Smooth muscle cell (in vitro differentiated cells): Measurements from ENCODE around the gene CACNA2D1. TPM values are rescaled to one million over a fixed set of nuclear protein-coding genes. Genes with fewer than 3 reads are reported as not detected.

ENCODE experiments used
- DNase-seq: peaks from one replicate; lab custom pipeline; 2025; ENCODE audit not compliant: unreplicated experiment; lab: John Stamatoyannopoulos, UW
- H2AFZ ChIP-seq: fragments of 200-600 bp; sonication (generic); 2 replicates; pipeline ENCODE4 v1.6.0; 2016; ENCODE audit warnings: antibody characterized with exemption, low read depth, mild to moderate bottlenecking
- H3F3A ChIP-seq: fragments of 200-600 bp; sonication (generic); 2 replicates; pipeline ENCODE4 v1.6.0; 2017; ENCODE audit warnings: antibody characterized with exemption, low read depth
- H3K27ac ChIP-seq: fragments of 200-600 bp; sonication (generic); 2 replicates; pipeline ENCODE4 v1.5.1; 2016; ENCODE audit warnings: low read depth, mild to moderate bottlenecking
- H3K27me3 ChIP-seq: fragments of 200-600 bp; sonication (generic); 2 replicates; pipeline ENCODE4 v1.6.1; 2016; ENCODE audit warnings: low read depth, mild to moderate bottlenecking
- H3K36me3 ChIP-seq: fragments of 200-600 bp; sonication (generic); 2 replicates; pipeline ENCODE4 v1.5.1; 2016; ENCODE audit warnings: low read depth
- H3K4me1 ChIP-seq: fragments of 200-600 bp; sonication (generic); 2 replicates; pipeline ENCODE4 v1.5.1; 2016; ENCODE audit warnings: low read depth
- H3K4me2 ChIP-seq: fragments of 200-600 bp; sonication (generic); 2 replicates; pipeline ENCODE4 v1.6.0; 2016; ENCODE audit warnings: mild to moderate bottlenecking
- H3K4me3 ChIP-seq: fragments of 200-600 bp; sonication (generic); 2 replicates; pipeline ENCODE4 v1.5.1; 2016; ENCODE audit warnings: mild to moderate bottlenecking
- H3K79me2 ChIP-seq: fragments of 200-600 bp; sonication (generic); 2 replicates; pipeline ENCODE4 v1.6.0; 2016; ENCODE audit warnings: low read depth, mild to moderate bottlenecking
- H3K9ac ChIP-seq: fragments of 200-600 bp; sonication (generic); 2 replicates; pipeline ENCODE4 v1.6.0; 2016; ENCODE audit warnings: low read depth
- H3K9me3 ChIP-seq: fragments of 200-600 bp; sonication (generic); replicated peaks from 2 replicates; pipeline ENCODE4 v1.5.1; 2016; ENCODE audit warnings: low read depth
- H4K20me1 ChIP-seq: fragments of 200-600 bp; sonication (generic); 2 replicates; pipeline ENCODE4 v1.6.0; 2016; ENCODE audit warnings: low read depth
- WGBS: methylation state at CpG from one replicate; pipeline ENCODE4 v1.1.7; 2016; ENCODE audit warnings: low lambda C conversion rate; 5-methylcytosine and 5-hydroxymethylcytosine counted together
- polyA plus RNA-seq: library from polyadenylated mRNA; unstranded; fragments of >200 nt; fragmentation: Nextera tagmentation; extraction: Ambion mirVana; gene quantifications from 2 replicates; pipeline ENCODE4 v1.2.1, GENCODE V29; 2016
- total RNA-seq: library from RNA; depleted of rRNA; stranded (reverse); fragments of >200 nt; gene quantifications from 2 replicates; pipeline ENCODE4 v1.2.3, GENCODE V29; 2014
- TF ChIP-seq, protein P1 (sequence below): fragments of 200-600 bp; sonication (generic); IDR thresholded peaks from 2 replicates; pipeline ENCODE4 v1.5.1; 2017; ENCODE audit warnings: borderline replicate concordance, mild to moderate bottlenecking, antibody characterized with exemption; ENCODE audit not compliant: insufficient read depth, poor library complexity, severe bottlenecking

The CACNA2D1 gene
- total and polyA plus RNA-seq, 2 experiments from 2014 or later = 4.1 to 39.3 TPM

GRCh38 chr7:81908220-81908619 is 535.4 kb downstream of the CACNA2D1 start:
- Histone ChIP-seq H4K20me1 (no peaks in the 10 kb centered on the region), H3K4me1 (no peaks in the 10 kb centered on the region), H2AFZ (peak overlapping the region; percentile 49), H3F3A (no peaks in the 10 kb centered on the region), H3K4me2 (peak overlapping the region; percentile 28), H3K79me2 (no peaks in the 10 kb centered on the region), H3K4me3 (no peak overlapping the region), H3K36me3 (no peaks in the 10 kb centered on the region), H3K27ac (peak overlapping the region; percentile 23), H3K9me3 (no peaks in the 10 kb centered on the region), H3K27me3 (no peaks in the 10 kb centered on the region), H3K9ac (no peak overlapping the region)
- DNase-seq = no peak
- WGBS = 78% methylated on average over 2 of the region's 2 CpGs
- TF ChIP-seq, protein P1, sequence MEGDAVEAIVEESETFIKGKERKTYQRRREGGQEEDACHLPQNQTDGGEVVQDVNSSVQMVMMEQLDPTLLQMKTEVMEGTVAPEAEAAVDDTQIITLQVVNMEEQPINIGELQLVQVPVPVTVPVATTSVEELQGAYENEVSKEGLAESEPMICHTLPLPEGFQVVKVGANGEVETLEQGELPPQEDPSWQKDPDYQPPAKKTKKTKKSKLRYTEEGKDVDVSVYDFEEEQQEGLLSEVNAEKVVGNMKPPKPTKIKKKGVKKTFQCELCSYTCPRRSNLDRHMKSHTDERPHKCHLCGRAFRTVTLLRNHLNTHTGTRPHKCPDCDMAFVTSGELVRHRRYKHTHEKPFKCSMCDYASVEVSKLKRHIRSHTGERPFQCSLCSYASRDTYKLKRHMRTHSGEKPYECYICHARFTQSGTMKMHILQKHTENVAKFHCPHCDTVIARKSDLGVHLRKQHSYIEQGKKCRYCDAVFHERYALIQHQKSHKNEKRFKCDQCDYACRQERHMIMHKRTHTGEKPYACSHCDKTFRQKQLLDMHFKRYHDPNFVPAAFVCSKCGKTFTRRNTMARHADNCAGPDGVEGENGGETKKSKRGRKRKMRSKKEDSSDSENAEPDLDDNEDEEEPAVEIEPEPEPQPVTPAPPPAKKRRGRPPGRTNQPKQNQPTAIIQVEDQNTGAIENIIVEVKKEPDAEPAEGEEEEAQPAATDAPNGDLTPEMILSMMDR = no peak

- WGBS = 96% methylated on average over 2 of the region's 2 CpGs
- Histone ChIP-seq H3F3A (no peaks in the 10 kb centered on the region), H4K20me1 (no peaks in the 10 kb centered on the region)
Observed at GRCh38 chr7:81903115-81903514, 540.5 kb downstream of the CACNA2D1 start.

DNA sequence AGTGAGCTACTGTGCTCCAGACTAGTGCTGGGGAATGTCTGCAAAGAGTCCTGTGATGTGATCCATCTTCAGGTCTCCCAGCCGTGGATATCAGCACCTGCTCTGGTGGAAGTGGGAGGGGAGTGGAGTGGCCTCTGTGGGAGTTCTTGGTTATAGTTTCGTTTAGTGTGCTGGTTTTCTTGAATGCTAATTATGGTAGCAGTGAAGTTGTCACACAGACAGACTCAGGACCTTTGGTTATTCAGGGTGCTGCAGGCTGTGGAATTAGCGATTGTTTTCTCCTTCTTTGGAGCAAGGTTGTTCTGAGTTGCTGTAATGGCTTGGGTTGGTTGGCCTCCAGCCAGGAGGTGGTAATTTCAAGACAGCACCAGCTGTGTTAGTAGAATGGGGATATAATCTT is 541.0 kb downstream of the CACNA2D1 start:
- Histone ChIP-seq H3K9ac (no peak overlapping the region), H3K27ac (no peak overlapping the region), H3K4me1 (no peaks in the 10 kb centered on the region), H3K27me3 (no peaks in the 10 kb centered on the region), H3K9me3 (no peaks in the 10 kb centered on the region), H3F3A (no peaks in the 10 kb centered on the region), H3K79me2 (no peaks in the 10 kb centered on the region), H3K4me3 (no peak overlapping the region), H3K4me2 (no peak overlapping the region), H2AFZ (no peak overlapping the region), H4K20me1 (no peaks in the 10 kb centered on the region), H3K36me3 (no peaks in the 10 kb centered on the region)
- TF ChIP-seq, protein P1 = no peak
- 94% methylated on average over 3 of the region's 3 CpGs for WGBS
- no peak for DNase-seq

More at GRCh38 chr7:81903115-81903514, 540.5 kb downstream of the CACNA2D1 start:
- Histone ChIP-seq H3K36me3 (no peaks in the 10 kb centered on the region), H3K27ac (no peak overlapping the region), H2AFZ (no peak overlapping the region), H3K9ac (no peak overlapping the region), H3K4me2 (no peak overlapping the region), H3K4me1 (no peaks in the 10 kb centered on the region), H3K27me3 (no peaks in the 10 kb centered on the region), H3K9me3 (no peaks in the 10 kb centered on the region), H3K79me2 (no peaks in the 10 kb centered on the region), H3K4me3 (no peak overlapping the region)
- TF ChIP-seq, protein P1 = no peak
- no peak for DNase-seq
